Activated T-cell treated with anti-CD3 and anti-CD28 coated beads for 48 hours (primary cell): ENCODE data around the gene YWHAE.
"Not testable (repeated sequence)": the region's sequence is repeated elsewhere in the genome, so short reads cannot be mapped to it uniquely, and the experiment has no call there.

Source experiments
- DNase-seq: peaks from one replicate; pipeline ENCODE4 v3.0.0-alpha.2; 2020; ENCODE audit warnings: low read depth

Gene YWHAE

GRCh38 chr17:1399679-1400512 is at the start of gene YWHAE:
TSS of gene YWHAE (minus strand) at chr17:1400222. CDS start at chr17:1400110, 112 bp downstream.
- DNase-seq = peak; percentile 97

- no peak for DNase-seq
These were observed 49.5 kb upstream of the YWHAE start for GRCh38 chr17:1449412-1449967.

- no peak for DNase-seq
These were observed 47.0 kb upstream of the YWHAE start for GRCh38 chr17:1447052-1447451.

- DNase-seq = no peak
These were observed 46.2 kb upstream of the YWHAE start for GRCh38 chr17:1446201-1446600.

- not testable (repeated sequence) for DNase-seq
These were observed 45.7 kb upstream of the YWHAE start for GRCh38 chr17:1445695-1446094.

DNA sequence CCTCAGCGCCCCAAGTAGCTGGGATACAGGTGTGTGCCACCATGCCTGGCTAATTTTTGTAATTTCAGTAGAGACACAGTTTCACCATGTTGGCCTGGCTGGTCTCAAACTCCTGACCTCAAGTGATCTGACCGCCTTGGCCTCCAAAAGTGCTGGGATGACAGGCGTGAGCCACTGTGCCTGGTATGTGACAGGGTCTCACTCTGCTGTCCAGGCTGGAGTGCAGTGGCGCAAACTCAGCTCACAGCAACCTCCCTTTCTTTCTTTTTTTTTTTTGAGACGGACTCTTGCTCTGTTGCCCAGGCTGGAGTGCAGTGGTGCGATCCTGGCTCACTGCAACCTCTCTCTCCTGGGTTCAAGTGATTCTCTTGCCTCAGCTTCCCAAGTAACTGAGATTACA is 42.7 kb upstream of the YWHAE start:
- not testable (repeated sequence) for DNase-seq

GRCh38 chr17:1442187-1442586 is 42.2 kb upstream of the YWHAE start:
- no peak for DNase-seq

DNA sequence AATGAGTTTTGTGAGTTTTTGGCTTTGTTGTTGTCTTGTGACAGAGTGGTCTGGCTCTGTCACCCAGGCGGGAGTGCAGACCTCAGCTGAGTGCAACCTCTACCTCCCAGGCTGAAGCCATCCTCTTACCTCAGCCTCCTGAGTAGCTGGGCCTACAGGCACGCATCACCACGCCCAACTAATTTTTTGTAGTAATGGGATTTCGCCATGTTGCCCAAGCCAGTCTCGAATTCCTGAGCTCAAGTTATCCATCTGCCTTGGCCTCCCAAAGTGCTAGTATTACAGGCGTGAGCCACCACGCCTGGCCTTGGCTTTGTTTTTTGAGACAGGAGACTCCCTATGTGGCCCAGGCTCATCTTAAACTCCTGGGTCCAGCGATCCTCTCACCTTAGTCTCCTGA is 40.9 kb upstream of the YWHAE start:
- DNase-seq = no peak

DNA sequence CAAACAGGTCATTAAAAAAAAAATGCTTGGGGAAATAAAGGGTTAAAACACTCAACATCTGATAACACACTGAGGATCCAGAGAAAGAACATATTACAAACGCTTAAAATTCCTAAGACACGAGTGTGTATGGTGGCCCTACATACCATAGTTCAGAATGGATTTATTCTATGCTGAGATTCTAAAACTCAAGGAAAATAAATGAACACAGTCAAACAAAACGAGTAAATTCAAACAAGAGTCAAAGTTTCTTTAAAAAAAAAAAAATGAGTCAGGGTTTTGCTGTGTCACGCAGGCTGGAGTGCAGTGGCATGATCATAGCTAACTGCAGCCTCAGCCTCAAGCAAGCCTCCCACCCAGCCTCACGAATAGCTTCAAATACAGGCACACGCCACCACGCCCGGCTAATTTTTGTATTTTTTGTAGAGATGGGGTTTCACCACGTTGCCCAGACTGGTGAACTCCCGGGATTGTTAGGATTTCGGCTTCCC is 38.6 kb upstream of the YWHAE start:
- no peak for DNase-seq

GRCh38 chr17:1435326-1435725 is 35.3 kb upstream of the YWHAE start:
- no peak for DNase-seq

- no peak for DNase-seq
These were observed 34.1 kb upstream of the YWHAE start for GRCh38 chr17:1434150-1434549.

DNA sequence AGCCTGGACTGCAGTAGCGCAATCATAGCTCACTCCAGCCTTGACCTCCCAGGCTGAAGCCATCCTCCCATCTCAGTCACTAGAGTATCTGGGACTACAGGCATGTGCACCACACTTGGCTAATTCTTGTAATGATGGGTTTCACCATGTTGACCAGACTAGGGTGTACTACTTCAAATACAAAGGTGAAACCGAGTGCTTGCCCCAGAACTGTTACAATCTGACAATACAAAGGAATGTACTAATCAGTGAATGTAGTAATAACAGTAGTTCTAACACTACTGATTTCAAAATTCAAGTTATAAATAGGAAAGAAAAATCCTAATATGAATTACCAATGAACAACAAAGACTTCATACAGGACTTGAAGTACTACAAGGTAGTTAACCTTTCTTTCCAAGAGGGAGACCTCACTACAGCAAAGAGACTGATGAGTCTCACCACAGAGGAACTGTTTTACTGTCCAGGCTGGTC is 31.6 kb upstream of the YWHAE start:
- DNase-seq = no peak

DNA sequence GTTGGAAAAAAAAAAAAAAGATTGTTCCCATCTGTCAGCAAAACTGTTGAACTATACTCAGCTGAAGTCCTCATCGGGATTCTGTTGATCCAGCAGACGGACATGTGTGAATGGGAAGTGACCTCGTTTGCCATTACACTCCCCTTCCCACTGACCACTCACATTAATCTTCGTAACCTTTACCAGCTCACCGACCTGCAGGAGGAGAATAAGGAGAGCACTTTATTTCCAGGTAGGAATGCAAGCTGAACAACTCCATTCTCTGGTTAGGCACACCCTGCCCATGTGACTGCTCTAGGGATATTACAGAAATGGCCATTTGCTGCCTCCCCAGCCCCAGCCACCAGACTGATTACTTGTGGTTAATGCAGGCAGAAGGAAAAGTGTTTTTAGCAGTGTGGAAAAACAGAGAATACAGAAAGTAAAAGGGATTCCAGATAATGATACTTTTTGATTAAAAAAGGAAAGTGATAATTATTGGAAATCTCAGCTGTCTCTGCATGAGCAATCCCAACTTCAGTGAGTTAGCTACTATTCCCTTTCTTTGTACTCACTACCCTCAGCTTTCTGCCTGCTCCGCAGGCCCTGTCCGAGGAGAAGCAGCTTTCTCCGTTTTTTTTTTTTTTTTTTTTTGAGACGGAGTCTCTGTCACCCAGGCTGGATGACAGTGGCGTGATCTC is 23.6 kb upstream of the YWHAE start:
- no peak for DNase-seq

DNA sequence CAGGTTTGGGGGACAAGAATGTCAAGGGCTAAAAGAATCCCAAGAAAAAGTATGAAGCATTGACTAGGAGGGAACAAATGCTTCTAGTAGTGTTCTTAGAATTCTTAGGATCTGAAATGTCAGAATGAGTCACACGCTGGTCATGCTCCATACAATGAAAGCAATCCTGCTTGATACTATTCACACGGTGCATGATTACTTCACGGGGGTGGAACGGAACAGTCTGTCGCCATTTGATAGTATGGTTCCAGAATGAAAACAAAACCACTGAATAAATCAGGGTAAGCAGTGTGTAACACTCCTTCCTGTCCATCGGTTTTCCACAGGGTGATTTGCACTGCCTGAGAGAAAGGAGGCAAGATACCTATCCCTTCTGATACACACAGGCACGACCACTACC is 22.9 kb upstream of the YWHAE start:
- no peak for DNase-seq

GRCh38 chr17:1421470-1421869 is 21.4 kb upstream of the YWHAE start:
- no peak for DNase-seq

- no peak for DNase-seq
These were observed 21.0 kb upstream of the YWHAE start for GRCh38 chr17:1420981-1421380.

DNA sequence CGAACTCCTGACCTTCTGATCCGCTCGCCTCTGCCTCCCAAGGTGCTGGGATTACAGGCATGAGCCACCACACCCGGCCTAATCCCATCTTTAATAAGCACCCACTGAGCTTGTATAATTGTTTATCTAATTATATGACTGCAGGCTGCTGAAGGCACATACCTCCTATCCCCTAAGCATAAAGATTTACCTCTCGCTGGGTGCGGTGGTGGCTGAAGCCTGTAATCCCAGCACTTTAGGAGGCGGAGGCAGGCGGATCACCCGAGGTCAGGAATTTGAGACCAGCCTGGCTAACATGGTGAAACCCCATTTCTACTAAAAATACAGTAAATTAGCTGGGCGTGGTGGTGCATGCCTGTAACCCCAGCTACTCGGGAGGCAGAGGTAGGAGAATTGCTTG is 20.1 kb upstream of the YWHAE start:
- no peak for DNase-seq

GRCh38 chr17:1418476-1418875 is 18.5 kb upstream of the YWHAE start:
- not testable (repeated sequence) for DNase-seq

GRCh38 chr17:1416414-1416813 is 16.4 kb upstream of the YWHAE start:
- DNase-seq = no peak

DNA sequence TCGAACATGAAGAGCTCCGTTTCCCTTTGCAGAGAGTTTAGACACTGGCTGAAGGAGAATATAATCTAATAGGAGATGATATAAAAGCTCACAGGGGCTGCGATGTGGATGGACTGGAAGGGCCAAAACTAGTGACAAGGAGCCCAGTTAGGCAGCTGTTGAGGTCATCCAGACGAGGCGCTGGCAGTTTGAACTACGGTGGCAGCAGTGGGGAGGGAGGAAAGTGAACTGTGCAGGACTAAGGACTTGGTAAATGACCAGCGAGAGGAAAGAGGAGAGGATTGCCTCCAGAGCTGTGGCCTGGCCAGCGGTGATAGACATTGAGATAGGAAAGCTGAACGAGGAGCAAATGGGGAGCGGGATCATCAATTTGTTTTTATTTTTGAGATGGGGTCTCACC is 14.6 kb upstream of the YWHAE start:
- DNase-seq = no peak

DNA sequence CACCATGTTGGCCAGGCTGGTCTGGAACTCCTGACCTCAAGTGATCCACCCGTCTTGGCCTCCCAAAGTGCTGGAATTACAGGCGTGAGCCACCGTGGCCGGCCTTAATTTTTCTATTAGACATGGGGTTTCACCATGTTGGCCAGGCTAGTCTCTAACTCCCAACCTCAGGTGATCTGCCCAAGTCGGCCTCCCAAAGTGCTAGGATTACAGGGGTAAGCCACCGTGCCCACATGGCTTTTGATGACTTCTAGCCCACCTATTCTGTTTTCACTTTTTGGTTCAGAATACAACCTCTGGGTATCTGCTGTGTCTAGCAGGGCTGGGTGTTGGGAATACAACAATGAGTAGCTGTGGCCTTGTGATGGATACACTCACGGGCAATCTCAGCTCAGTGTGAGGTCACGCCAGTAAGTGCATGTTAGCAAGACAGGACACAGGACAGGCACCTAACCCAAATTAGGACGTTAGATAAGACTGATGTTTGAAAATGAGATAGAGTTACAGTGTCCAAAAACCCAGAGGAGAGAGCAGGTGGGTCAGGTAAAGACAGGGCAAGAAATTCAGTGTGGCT is 14.1 kb upstream of the YWHAE start:
- no peak for DNase-seq

- no peak for DNase-seq
These were observed 13.3 kb upstream of the YWHAE start for GRCh38 chr17:1413281-1413791.
